ENCODE measurements around the gene CFAP97D2.

CFAP97D2 gene

GRCh38 chr13:114199954-114200353 is 20.9 kb downstream of the CFAP97D2 start:
- DNase-seq (ENCODE audit: low read depth in 2 of 2): no peak

- no peak for DNase-seq (ENCODE audit: low read depth in 2 of 2)
Measured at GRCh38 chr13:114200399-114200911, 21.4 kb downstream of the CFAP97D2 start.

- DNase-seq (ENCODE audit: low read depth in 2 of 2): no peak
Measured at GRCh38 chr13:114202581-114202980, 23.5 kb downstream of the CFAP97D2 start.

- DNase-seq (ENCODE audit: low read depth in 2 of 2): no peak
Measured at GRCh38 chr13:114203536-114203935, 24.5 kb downstream of the CFAP97D2 start.

- no peak for DNase-seq (ENCODE audit: low read depth in 2 of 2)
Measured at GRCh38 chr13:114204894-114205293, 25.8 kb downstream of the CFAP97D2 start.

- DNase-seq (ENCODE audit: low read depth in 2 of 2): no peak
Measured at GRCh38 chr13:114208134-114208533, 29.1 kb downstream of the CFAP97D2 start.

GRCh38 chr13:114211446-114212157 is 32.5 kb downstream of the CFAP97D2 start:
- no peak for DNase-seq (ENCODE audit: low read depth in 2 of 2)

- no peak for DNase-seq (ENCODE audit: low read depth in 2 of 2)
Measured at GRCh38 chr13:114212158-114212495, 33.1 kb downstream of the CFAP97D2 start.

- DNase-seq (ENCODE audit: low read depth in 2 of 2): no peak
Measured at GRCh38 chr13:114213980-114214379, 34.9 kb downstream of the CFAP97D2 start.

- no peak for DNase-seq (ENCODE audit: low read depth in 2 of 2)
Measured at GRCh38 chr13:114219392-114219791, 40.3 kb downstream of the CFAP97D2 start.

GRCh38 chr13:114222461-114222968 is 43.5 kb downstream of the CFAP97D2 start:
- no peak for DNase-seq (ENCODE audit: low read depth in 2 of 2)

GRCh38 chr13:114224201-114224600 is 45.1 kb downstream of the CFAP97D2 start:
- DNase-seq (ENCODE audit: low read depth in 2 of 2): no peak

- no peak for DNase-seq (ENCODE audit: low read depth in 2 of 2)
Measured at GRCh38 chr13:114225610-114226009, 46.6 kb downstream of the CFAP97D2 start.

- DNase-seq (ENCODE audit: low read depth in 2 of 2): no peak
Measured at GRCh38 chr13:114226088-114226487, 47.0 kb downstream of the CFAP97D2 start.

GRCh38 chr13:114226699-114227323 is 47.8 kb downstream of the CFAP97D2 start:
- DNase-seq (ENCODE audit: low read depth in 2 of 2): peak; percentile 70 to 71

GRCh38 chr13:114227528-114227927 is 48.5 kb downstream of the CFAP97D2 start:
- DNase-seq (ENCODE audit: low read depth in 2 of 2): no peak

- no peak for DNase-seq (ENCODE audit: low read depth in 2 of 2)
Measured at GRCh38 chr13:114228176-114228575, 49.1 kb downstream of the CFAP97D2 start.

GRCh38 chr13:114229506-114229905 is 50.4 kb downstream of the CFAP97D2 start:
- DNase-seq (ENCODE audit: low read depth in 2 of 2): no peak

GRCh38 chr13:114230117-114230516 is 51.1 kb downstream of the CFAP97D2 start:
- DNase-seq (ENCODE audit: low read depth in 2 of 2): no peak

- DNase-seq (ENCODE audit: low read depth in 2 of 2): no peak
Measured at GRCh38 chr13:114230575-114230974, 51.5 kb downstream of the CFAP97D2 start.

- no peak for DNase-seq (ENCODE audit: low read depth in 2 of 2)
Measured at GRCh38 chr13:114231886-114232285, 52.8 kb downstream of the CFAP97D2 start.

GRCh38 chr13:114234266-114234644 is 55.2 kb downstream of the CFAP97D2 start:
- no peak for DNase-seq (ENCODE audit: low read depth in 2 of 2)

All from stimulated activated CD8-positive, alpha-beta memory T cell treated with anti-CD3 and anti-CD28 coated beads, Interleukin-15, amount 100 ng/mL, for 48 hours (primary cell).